PC-3 (cell line): Measurements from ENCODE around the gene NDUFA8.

Experiments used
- CTCF ChIP-seq: fragments of 300-600 bp; sonication (generic); conservative IDR thresholded peaks from 2 replicates; pipeline ENCODE4 v1.5.1; 2017; ENCODE audit warnings: antibody characterized with exemption, low read depth, mild to moderate bottlenecking, low read length
- EZH2 ChIP-seq: fragments of 300-600 bp; sonication (generic); IDR thresholded peaks from one replicate; pipeline ENCODE4 v1.6.1; 2017; ENCODE audit warnings: antibody characterized with exemption, mild to moderate bottlenecking, low read length; ENCODE audit not compliant: unreplicated experiment
- EZH2phosphoT487 ChIP-seq: fragments of 300-600 bp; sonication (generic); IDR thresholded peaks from 2 replicates; pipeline ENCODE4 v1.6.1; 2018; ENCODE audit warnings: mild to moderate bottlenecking, antibody characterized with exemption, low read length, borderline replicate concordance

GRCh38 chr9:122124048-122124447 is 35.5 kb downstream of the NDUFA8 start:
- TF ChIP-seq CTCF = no peak
- TF ChIP-seq EZH2 = no peak
- no peak for TF ChIP-seq EZH2phosphoT487
